ES-I3 (cell line): ENCODE data around the gene NCLN.

Source experiments
- H3K36me3 ChIP-seq: 2 replicates; pipeline ENCODE4 v1.6.1; 2013; ENCODE audit warnings: mild to moderate bottlenecking, low read length, control low read depth, moderate library complexity; ENCODE audit not compliant: insufficient read depth
- H3K4me1 ChIP-seq: 2 replicates; pipeline ENCODE4 v1.6.1; 2013; ENCODE audit warnings: mild to moderate bottlenecking, control low read depth, low read length; ENCODE audit not compliant: insufficient read depth
- H3K9ac ChIP-seq: 2 replicates; pipeline ENCODE4 v1.6.1; 2013; ENCODE audit warnings: low read depth, mild to moderate bottlenecking, low read length, moderate library complexity
- H3K9me3 ChIP-seq: 2 replicates; pipeline ENCODE4 v1.6.1; 2013; ENCODE audit warnings: mild to moderate bottlenecking, low read length, moderate library complexity; ENCODE audit not compliant: control insufficient read depth, insufficient read depth

Gene NCLN

DNA sequence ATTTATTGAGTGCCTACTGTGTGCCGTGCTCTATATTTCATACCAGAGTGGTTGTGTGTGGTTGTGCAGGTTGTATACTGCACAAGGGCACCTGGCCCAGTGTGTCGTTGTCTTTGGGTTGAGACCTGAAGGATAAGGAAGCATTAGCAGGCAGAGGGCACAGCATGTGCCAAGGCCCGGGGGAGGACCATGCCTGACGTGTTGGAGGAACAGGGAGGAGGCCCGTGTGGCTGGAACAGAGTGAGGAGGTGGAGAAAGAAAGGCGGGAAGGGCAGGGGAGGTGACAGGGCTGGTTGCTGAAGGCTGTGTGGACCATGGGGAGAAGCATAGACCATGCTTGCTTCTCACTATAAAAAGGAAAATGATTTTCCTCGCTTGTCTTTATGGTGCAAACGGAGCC lies 65.5 kb downstream of the NCLN start:
- Histone ChIP-seq H3K4me1 (no peaks in the 10 kb centered on the region), H3K9ac (no peak overlapping the region), H3K36me3 (no peaks in the 10 kb centered on the region), H3K9me3 (0 out of 2 replicates have a peak, but pooled peaks cover 5% of the 10 kb centered on the region)

DNA sequence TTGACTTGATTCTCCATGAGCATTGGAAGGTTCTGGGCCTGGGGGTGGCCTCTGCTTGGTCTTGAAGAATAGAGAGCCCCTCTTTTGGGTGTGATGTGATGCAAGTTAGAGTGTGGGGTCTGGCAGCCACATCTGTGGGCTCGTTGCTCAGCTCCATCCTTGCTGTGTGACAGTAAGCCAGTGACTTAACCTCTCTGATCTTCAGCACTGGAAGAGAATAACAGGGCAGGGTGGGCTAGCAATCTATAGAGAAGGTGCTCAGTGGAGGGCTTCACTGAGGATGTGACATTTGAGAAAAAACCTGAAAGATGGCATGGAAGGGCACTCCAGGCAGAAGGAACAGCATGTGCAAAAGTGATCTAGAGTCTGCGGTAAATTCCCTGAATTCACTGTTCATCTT lies 66.9 kb downstream of the NCLN start:
- Histone ChIP-seq H3K9ac (no peak overlapping the region), H3K36me3 (no peaks in the 10 kb centered on the region), H3K9me3 (0 out of 2 replicates have a peak, but pooled peaks cover 5% of the 10 kb centered on the region), H3K4me1 (no peaks in the 10 kb centered on the region)

DNA sequence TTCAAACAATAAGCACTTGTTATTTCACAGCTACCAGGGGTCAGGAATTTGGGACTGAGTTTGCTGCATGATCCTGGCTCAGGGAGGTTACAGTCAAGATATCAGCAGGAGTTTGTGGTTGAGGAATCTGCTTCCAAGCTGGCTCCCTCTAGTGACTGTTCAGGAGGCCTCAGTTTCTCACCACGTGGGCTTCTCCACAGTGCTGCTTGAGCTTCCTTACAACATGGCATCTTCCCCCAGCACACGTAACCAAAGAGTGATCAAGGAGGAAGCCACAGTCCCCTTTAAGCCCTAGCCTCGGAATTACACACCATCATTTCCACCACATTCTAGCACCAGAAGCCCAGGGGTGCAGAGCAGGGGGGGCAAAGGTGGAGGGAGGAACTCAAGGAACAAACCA lies 67.5 kb downstream of the NCLN start:
- H3K36me3 ChIP-seq = no peaks in the 10 kb centered on the region
- no peaks in the 10 kb centered on the region for H3K4me1 ChIP-seq
- 0 out of 2 replicates have a peak, but pooled peaks cover 5% of the 10 kb centered on the region for H3K9me3 ChIP-seq

DNA sequence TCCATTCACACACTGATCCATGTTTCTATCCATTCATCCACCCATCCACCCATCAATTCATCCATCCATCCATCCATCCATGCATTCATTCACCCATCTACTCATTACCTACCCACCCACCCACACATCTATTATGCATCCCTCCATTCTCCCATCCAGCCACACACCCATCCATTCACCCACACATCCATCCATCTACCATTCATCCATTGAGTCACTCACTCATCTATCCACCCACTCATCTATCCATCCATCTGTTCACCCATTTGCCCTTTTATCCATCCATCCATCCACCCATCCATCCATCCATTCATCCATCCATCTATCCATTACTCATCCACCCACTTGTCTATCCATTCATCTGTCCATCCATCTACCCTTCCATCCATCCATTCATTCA lies 68.8 kb downstream of the NCLN start:
- H3K36me3 ChIP-seq = no peaks in the 10 kb centered on the region
- no peaks in the 10 kb centered on the region for H3K4me1 ChIP-seq
- no peak overlapping the region for H3K9ac ChIP-seq
- 0 out of 2 replicates have a peak, but pooled peaks cover 5% of the 10 kb centered on the region for H3K9me3 ChIP-seq

More for the DNA sequence above, 67.5 kb downstream of the NCLN start:
- H3K9ac ChIP-seq = no peak overlapping the region

DNA sequence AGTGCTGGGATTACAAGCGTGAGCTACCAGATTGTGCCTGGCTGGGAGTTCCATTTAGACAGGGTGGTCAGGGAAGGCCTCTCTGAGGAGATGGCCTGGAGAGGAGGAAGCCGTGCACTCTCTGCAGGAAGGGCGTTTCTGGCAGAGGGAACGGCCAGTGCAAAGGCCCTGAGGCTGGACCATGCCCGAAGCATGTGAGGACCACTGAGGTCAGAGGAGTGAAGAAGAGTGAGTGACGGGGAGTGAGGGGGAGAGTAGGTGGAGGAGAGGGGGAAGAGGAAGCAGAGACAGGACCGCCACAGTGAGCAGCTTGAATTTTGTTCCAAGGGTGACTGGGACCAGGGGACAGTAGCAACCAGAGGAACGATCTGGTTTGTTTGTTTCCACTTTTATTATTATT lies 71.3 kb downstream of the NCLN start:
- Histone ChIP-seq H3K4me1 (no peaks in the 10 kb centered on the region), H3K36me3 (no peaks in the 10 kb centered on the region), H3K9me3 (0 out of 2 replicates have a peak, but pooled peaks cover 5% of the 10 kb centered on the region), H3K9ac (no peak overlapping the region)
